GM19468 (cell line): Measurements from ENCODE around the gene EIF4G3.
"Not testable (repeated sequence)": the region's sequence is repeated elsewhere in the genome, so short reads cannot be mapped to it uniquely, and the experiment has no call there.

ENCODE experiments used
- ATAC-seq: cut with Tn5 transposase; IDR thresholded peaks from one replicate; pipeline ENCODE4 v1.9.1; 2021; ENCODE audit warnings: mild to moderate bottlenecking, moderate library complexity, moderate number of reproducible peaks; ENCODE audit not compliant: unreplicated experiment; ENCODE audit errors: extremely low read depth

EIF4G3 gene

DNA sequence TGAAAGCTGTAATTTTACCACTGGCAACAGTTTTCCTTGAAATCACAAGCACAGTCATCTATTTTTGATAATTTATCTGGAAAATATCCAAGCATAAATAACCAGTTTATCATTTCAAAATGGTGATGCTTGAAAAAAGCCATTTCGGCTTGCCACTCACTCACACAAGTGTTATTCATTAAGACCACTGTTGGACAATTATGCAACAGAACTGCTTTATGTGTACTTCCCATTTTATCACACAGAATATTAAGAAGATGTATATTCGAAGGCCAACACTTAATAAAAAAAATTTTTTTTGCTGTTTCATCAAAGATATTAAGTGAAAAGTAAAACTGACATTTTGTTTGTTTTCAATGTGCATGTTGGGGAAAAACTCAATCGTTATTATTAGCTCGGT lies 62.3 kb downstream of the EIF4G3 start:
- no peak for ATAC-seq

DNA sequence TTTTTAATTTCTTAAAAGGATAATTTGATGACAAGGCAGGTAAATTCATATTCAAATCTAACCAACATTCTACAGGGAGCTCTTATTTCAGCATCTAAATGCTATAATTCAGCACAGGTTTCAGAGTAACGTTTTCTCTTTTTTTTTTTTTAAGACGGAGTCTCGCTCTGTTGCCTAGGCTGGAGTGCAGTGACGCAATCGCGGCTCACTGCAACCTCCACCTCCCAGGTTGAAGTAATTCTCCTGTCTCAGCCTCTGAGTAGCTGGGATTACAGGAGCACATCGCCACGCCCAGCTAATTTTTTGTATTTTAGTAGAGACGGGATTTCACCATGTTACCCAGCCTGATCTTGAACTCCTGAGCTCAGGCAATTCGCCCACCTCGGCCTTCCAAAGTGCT lies 66.5 kb downstream of the EIF4G3 start:
- ATAC-seq: no peak

DNA sequence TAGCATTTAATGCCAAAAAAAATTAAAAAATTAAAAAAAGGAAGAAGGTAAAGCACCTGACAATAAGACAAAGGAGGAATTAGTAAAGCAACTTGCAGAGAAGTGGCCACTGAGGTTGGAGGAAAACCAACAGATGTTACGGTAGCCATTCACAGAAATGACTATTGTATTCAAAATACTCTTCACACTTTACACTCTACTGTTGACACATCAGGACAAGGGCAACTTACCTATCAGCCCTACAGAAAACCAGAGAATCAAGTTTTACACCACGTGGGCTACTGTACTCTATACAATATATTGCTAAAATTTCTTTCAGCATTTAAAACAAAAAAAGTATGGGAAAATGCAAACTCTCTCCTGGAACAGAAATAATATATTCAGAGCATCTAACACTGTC lies 70.0 kb downstream of the EIF4G3 start:
- no peak for ATAC-seq

GRCh38 chr1:21106238-21106637 lies 70.5 kb downstream of the EIF4G3 start:
- ATAC-seq: no peak

DNA sequence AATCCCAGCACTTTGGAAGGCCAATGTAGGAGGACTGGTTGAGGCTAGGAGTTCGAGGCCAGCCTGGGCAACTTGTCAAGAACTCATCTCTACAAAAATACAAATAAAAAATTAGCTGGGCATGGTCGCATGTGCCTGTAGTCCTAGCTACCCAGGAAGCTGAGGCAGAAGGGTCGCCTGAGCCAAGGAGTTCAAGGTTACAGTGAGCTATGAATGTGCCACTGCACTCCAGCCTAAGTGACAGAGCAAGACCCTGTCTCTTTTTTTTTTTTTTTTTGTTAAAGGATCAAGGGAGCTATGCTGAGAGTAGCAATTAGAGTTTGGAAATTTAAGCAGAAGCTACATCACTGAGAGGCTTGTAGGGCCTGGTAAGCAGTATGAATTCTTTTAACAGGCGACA lies 70.9 kb downstream of the EIF4G3 start:
- ATAC-seq: no peak

- ATAC-seq: no peak
Measured at GRCh38 chr1:21104683-21105082, 72.0 kb downstream of the EIF4G3 start.

- no peak for ATAC-seq
Measured at GRCh38 chr1:21100481-21100921, 76.2 kb downstream of the EIF4G3 start.

DNA sequence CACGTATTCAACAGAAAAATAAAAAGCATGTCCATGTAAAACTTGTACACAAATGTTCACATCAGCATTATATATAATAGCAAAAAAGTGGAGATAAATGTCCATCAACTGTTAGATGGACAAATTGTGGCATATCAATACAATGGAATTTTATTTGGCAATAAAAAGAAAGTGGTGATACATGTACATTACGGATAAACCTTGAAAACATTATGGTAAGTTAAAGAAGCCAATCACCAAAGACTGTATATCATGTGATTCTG lies 76.9 kb downstream of the EIF4G3 start:
- ATAC-seq: no peak

- no peak for ATAC-seq
Measured at GRCh38 chr1:21099034-21099868, 77.4 kb downstream of the EIF4G3 start.

DNA sequence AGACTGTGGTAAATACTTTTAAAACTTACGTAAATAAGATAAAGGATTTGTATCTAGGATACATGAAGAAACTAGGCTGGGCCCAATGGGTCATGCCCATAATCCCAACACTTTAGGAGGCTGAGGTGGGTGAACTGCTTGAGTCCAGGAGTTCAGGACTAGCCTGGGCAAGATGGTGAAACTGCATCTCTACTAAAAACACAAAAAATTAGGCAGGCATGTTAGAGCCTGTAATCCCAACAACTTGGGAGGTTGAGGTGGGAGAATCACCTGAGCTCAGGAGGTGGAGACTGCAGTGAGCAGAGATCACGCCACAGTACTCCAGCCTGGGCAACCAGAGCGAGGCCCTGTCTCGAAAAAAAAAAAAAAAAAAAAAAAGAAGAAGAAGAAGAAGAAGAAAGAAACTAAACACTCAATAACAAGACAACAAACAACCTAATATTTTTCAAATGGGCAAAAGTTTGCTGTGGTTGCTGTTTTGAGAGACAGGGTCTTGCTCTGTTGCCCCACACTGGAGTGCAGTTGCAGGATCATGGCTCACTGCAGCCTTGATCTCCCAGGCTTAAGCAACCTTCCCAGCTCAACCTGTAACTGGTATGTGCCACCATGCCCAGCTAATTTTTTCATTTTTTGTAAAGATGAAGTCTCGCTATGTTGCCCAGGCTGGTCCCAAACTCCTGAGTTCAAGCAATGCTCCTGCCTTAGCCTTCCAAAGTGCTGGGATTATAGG lies 78.3 kb downstream of the EIF4G3 start:
- ATAC-seq: no peak

- no peak for ATAC-seq
Measured at GRCh38 chr1:21097729-21098128, 79.0 kb downstream of the EIF4G3 start.

DNA sequence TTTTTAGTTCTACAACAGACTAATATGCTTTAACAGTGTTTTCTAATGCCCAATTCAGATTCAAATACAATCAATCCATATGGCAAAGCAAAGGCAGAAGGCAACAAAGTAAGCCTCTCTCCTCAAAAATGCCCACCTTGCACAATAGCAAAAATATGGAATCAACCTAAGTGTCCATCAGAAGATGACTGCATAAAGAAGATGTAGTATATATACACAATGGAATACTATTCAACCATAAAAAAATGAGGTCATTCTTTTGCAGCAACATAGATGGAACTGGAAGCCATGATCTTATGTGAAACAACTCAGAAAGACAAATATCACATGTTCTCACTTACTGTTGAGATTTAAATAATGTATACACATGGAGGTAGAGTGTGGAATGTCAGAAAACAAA lies 80.7 kb downstream of the EIF4G3 start:
- ATAC-seq: no peak

DNA sequence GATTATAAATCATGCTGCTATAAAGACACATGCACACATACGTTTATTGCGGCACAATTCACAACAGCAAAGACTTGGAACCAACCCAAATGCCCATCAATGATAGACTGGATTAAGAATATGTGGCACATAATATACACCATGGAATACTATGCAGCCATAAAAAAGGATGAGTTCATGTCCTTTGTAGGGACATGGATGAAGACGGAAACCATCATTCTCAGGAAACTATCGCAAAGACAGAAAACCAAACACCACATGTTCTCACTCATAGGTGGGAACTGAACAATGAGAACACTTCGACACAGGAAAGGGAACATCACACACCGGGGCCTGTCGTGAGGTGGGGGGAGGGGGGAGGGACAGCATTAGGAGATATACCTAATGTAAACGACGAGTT lies 82.4 kb downstream of the EIF4G3 start:
- ATAC-seq: not testable (repeated sequence)

GRCh38 chr1:21093271-21093958 lies 83.3 kb downstream of the EIF4G3 start:
- ATAC-seq: not testable (repeated sequence)

GRCh38 chr1:21092545-21092944 lies 84.2 kb downstream of the EIF4G3 start:
- ATAC-seq: not testable (repeated sequence)

GRCh38 chr1:21091053-21091690 lies 85.5 kb downstream of the EIF4G3 start:
- ATAC-seq: not testable (repeated sequence)

GRCh38 chr1:21090463-21090862 lies 86.2 kb downstream of the EIF4G3 start:
- no peak for ATAC-seq

DNA sequence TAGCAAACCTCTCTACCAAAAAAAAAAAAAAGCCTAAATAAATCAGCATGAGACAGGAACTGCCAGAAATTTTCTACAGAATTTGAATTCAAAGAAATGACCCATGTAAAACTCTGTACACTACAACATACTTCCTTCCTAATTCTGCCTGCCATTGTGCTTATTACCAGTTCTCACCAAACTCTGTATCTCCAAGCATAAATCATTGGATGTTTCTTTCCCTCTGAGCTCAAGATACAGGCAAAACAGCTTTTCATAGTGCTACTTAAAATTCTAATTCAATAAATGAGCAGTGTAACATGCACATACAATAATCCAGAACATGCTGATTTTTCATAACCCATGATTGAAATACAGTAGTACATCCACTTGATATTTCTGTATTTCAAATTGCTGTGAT lies 87.0 kb downstream of the EIF4G3 start:
- ATAC-seq: no peak

GRCh38 chr1:21089299-21089698 lies 87.4 kb downstream of the EIF4G3 start:
- ATAC-seq: no peak

DNA sequence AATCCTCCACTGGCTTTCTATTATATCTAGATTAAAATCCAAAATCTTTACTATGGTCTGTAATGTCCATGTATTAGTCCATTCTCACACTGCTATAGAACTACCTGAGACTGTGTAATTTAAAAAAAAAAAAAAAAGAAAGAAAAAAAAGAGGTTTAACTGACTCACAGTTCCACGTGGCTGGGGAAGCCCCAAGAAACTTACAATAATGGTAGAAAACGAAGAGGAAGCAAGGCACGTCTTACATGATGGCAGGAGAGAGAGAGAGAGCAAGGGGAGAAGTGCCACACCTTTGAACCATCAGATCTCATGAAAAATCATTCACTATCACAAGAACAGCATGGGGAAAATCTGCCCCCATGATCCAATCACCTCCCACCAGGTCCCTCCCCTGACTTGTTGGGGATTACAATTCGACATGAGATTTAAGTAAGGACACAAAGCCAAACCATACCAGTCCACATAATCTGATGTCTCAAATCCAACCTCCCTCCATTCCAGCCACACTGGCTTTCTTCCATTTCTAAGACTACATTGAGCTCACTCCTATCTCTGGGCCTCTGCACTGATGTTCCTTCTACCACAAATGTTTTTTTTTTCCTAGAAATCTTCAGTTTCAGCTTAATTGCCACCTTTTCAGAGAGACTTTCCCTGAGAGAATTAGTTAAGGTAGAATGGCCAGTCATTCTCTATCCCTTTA lies 92.4 kb downstream of the EIF4G3 start:
- no peak for ATAC-seq
